Gastroesophageal sphincter (tissue), 3 donors: ENCODE data around the gene TEX264.
A peak's percentile ranks its signal among the peaks of the same experiment; 100 is the strongest.

Experiments used
- CTCF ChIP-seq, 4 experiments: fragments of 200-600 bp in 2 of 4; fragments of 450-650 bp in 2 of 4; sonication (generic) in 1 of 4; IDR thresholded peaks; one replicate each; pipeline ENCODE4 v1.5.1; 2017 to 2019; ENCODE audit warnings: antibody characterized with exemption in 4 of 4, mild to moderate bottlenecking in 2 of 4, moderate library complexity in 2 of 4
- EP300 ChIP-seq: sonication (generic); formaldehyde crosslinking; IDR thresholded peaks from one replicate; pipeline ENCODE4 v1.6.1; 2017; ENCODE audit warnings: antibody characterized with exemption, mild to moderate bottlenecking
- POLR2A ChIP-seq, 2 donors: fragments of 450-650 bp; IDR thresholded peaks; one replicate each; pipeline ENCODE4 v1.6.1; 2017; ENCODE audit warnings: antibody characterized with exemption in 2 of 2, mild to moderate bottlenecking in 2 of 2, moderate library complexity in 1 of 2
- POLR2AphosphoS5 ChIP-seq: sonication (generic); formaldehyde crosslinking; IDR thresholded peaks from one replicate; pipeline ENCODE4 v1.6.1; 2017; ENCODE audit warnings: antibody characterized with exemption

GRCh38 chr3:51682079-51682478 lies 11.0 kb downstream of the TEX264 start:
- no peak for TF ChIP-seq POLR2A (IDR thresholded peaks at IDR 0.05)
- TF ChIP-seq CTCF (IDR thresholded peaks at IDR 0.05) = peak in 3 of 4 experiments; percentile 75 to 81 (median 76)
- TF ChIP-seq POLR2AphosphoS5 = peak; percentile 32
- no peak for TF ChIP-seq EP300
